Stimulated activated naive CD8-positive, alpha-beta T cell treated with anti-CD3 and anti-CD28 coated beads, Interleukin-15, Interleukin-2, amounts not matched to agents 100 ng/mL and 50 ng/mL, for 24 hours (primary cell): Measurements from ENCODE around the gene THOC1.

Experiments
- H3K27ac Mint-ChIP-seq: one replicate; pipeline ENCODE4 v1.8.0; 2021; ENCODE audit warnings: mild to moderate bottlenecking, mixed read lengths
- H3K27me3 Mint-ChIP-seq: one replicate; pipeline ENCODE4 v1.8.0; 2021; ENCODE audit warnings: mixed read lengths
- H3K36me3 Mint-ChIP-seq: one replicate; pipeline ENCODE4 v1.8.0; 2021; ENCODE audit warnings: low read depth, mixed read lengths
- H3K4me1 Mint-ChIP-seq: one replicate; pipeline ENCODE4 v1.8.0; 2021; ENCODE audit warnings: low read depth, mixed read lengths
- H3K4me3 Mint-ChIP-seq: one replicate; pipeline ENCODE4 v1.8.0; 2021; ENCODE audit warnings: mild to moderate bottlenecking, mixed read lengths
- H3K9me3 Mint-ChIP-seq: one replicate; pipeline ENCODE4 v1.8.0; 2021; ENCODE audit warnings: mixed read lengths

THOC1 gene

DNA sequence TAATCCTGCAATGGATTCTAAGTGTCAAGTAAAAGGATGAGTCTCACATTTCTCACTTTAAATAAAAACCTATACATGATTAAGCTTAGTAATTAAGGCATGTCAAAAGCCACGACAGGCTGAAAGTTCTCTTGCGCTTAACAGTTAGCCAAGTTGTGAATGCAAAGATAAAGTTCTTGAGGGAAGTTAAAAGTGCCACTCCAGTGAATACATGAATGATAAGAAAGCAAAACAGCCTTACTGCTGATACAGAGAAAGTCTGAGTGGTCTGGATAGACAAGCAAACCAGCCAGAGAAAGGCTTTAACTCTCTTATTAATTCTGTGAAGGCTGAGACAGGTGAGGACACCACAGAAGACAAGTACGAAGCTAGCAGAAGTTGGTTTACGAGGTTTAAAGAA lies 12.7 kb downstream of the THOC1 start:
- Mint-ChIP-seq H3K9me3 (no peaks in the 10 kb centered on the region), H3K36me3 (peaks cover 70% of the 10 kb centered on the region), H3K27ac (no peak overlapping the region)

DNA sequence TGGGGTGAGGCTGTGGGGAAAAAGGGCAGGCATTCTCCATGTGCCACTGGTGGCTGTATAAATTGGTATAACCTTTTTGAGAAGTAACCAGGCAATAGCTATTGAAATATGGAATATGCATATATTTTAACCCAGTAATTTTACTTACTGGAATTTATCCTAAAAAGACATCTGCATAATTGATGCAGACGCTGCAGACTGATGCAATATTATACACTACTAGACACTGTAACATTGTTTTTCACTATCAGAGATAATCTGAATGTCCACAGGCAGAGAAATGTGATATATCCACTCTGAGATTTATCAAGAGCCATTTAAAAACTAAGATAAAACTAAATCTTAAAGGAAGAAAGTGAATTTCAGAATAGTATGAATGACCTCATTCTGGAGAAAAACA lies 14.7 kb downstream of the THOC1 start:
- H3K4me1 Mint-ChIP-seq, result no peaks in the 10 kb centered on the region
- peaks cover 77% of the 10 kb centered on the region for H3K36me3 Mint-ChIP-seq
- no peaks in the 10 kb centered on the region for H3K27me3 Mint-ChIP-seq
- H3K4me3 Mint-ChIP-seq, result no peak overlapping the region
- H3K27ac Mint-ChIP-seq, result no peak overlapping the region
- H3K9me3 Mint-ChIP-seq, result no peaks in the 10 kb centered on the region

More for the DNA sequence above, 12.7 kb downstream of the THOC1 start:
- no peaks in the 10 kb centered on the region for H3K27me3 Mint-ChIP-seq
- H3K4me3 Mint-ChIP-seq, result no peak overlapping the region
- no peaks in the 10 kb centered on the region for H3K4me1 Mint-ChIP-seq

- peaks cover 74% of the 10 kb centered on the region for H3K36me3 Mint-ChIP-seq
- no peaks in the 10 kb centered on the region for H3K4me1 Mint-ChIP-seq
- no peak overlapping the region for H3K27ac Mint-ChIP-seq
- H3K27me3 Mint-ChIP-seq, result no peaks in the 10 kb centered on the region
- no peak overlapping the region for H3K4me3 Mint-ChIP-seq
- H3K9me3 Mint-ChIP-seq, result no peaks in the 10 kb centered on the region
These were observed 16.3 kb downstream of the THOC1 start for GRCh38 chr18:251572-251971.

DNA sequence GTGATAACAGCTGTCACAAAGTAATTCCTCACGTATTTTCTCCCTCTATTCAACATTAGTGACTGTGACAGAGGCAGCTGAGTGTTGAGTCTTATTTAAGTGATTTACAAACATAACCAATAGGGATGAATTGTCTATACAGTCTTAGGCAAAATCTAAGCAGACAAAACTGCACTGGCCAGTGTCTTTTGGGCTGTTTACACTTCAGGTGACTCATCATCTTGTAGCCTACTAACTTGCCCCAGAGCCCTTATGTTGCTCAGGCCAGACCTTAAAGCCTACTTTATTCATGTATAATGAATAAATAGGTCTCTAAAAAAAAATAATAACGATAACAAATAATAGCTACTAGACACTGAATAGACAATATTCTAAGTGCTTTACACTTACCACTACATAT lies 17.2 kb downstream of the THOC1 start:
- Mint-ChIP-seq H3K27ac (no peak overlapping the region), H3K36me3 (peaks cover 74% of the 10 kb centered on the region), H3K9me3 (no peaks in the 10 kb centered on the region), H3K4me1 (no peaks in the 10 kb centered on the region), H3K27me3 (no peaks in the 10 kb centered on the region), H3K4me3 (no peak overlapping the region)

GRCh38 chr18:248053-248452 lies 19.8 kb downstream of the THOC1 start:
- Mint-ChIP-seq H3K27ac (no peak overlapping the region), H3K9me3 (no peaks in the 10 kb centered on the region), H3K27me3 (no peaks in the 10 kb centered on the region), H3K4me1 (no peaks in the 10 kb centered on the region), H3K4me3 (no peak overlapping the region), H3K36me3 (peaks cover 79% of the 10 kb centered on the region)

GRCh38 chr18:245282-245847 lies 22.5 kb downstream of the THOC1 start:
- H3K4me3 Mint-ChIP-seq, result no peak overlapping the region
- no peak overlapping the region for H3K27ac Mint-ChIP-seq
- H3K4me1 Mint-ChIP-seq, result no peaks in the 10 kb centered on the region
- H3K36me3 Mint-ChIP-seq, result peaks cover 78% of the 10 kb centered on the region
- no peaks in the 10 kb centered on the region for H3K27me3 Mint-ChIP-seq
- no peaks in the 10 kb centered on the region for H3K9me3 Mint-ChIP-seq

- no peaks in the 10 kb centered on the region for H3K27me3 Mint-ChIP-seq
- H3K27ac Mint-ChIP-seq, result no peak overlapping the region
These were observed 27.7 kb downstream of the THOC1 start for GRCh38 chr18:240175-240574.

DNA sequence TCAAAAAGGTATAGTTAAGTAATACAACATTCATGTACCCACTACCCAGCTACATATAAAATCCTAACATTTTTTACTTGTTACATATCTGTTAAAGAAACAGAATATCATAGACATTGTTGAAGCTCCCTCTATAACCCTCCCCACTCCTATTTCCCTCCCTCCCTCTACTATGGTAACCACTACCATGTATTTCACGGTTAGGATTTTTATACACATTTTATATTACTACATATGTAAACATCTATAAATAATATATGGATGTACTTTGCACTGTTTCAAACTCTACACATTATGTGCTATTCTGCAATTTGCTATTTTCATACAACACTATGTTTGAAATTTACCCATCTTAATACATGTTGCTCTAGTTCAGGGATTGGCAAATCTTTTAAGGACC lies 36.3 kb downstream of the THOC1 start:
- Mint-ChIP-seq H3K36me3 (peaks cover 52% of the 10 kb centered on the region), H3K27me3 (no peaks in the 10 kb centered on the region), H3K9me3 (no peaks in the 10 kb centered on the region), H3K4me1 (no peaks in the 10 kb centered on the region), H3K4me3 (no peak overlapping the region), H3K27ac (no peak overlapping the region)

More at GRCh38 chr18:240175-240574, 27.7 kb downstream of the THOC1 start:
- Mint-ChIP-seq H3K36me3 (peaks cover 50% of the 10 kb centered on the region), H3K4me1 (no peaks in the 10 kb centered on the region), H3K4me3 (no peak overlapping the region), H3K9me3 (no peaks in the 10 kb centered on the region)

DNA sequence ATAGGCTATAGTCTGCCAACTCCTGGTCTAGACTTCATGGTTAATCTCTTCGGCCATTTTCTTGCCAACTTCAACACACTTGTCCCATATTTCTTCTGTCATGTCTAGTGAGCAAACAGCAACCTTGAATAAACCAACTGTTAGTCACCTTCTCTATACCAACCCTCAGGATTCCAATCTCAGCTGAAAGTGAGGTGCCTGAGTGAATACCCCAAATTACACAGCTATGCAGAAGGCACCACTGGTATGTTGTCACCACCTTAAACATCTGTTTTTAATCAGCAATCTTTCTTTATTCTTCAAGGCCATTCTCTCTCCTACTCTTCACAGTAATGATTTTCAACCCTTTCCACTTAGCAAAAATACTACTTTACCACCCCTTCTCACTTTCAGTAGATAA lies 39.3 kb downstream of the THOC1 start:
- Mint-ChIP-seq H3K4me1 (no peaks in the 10 kb centered on the region), H3K36me3 (peaks cover 60% of the 10 kb centered on the region), H3K27me3 (no peaks in the 10 kb centered on the region), H3K27ac (no peak overlapping the region), H3K9me3 (no peaks in the 10 kb centered on the region), H3K4me3 (no peak overlapping the region)

DNA sequence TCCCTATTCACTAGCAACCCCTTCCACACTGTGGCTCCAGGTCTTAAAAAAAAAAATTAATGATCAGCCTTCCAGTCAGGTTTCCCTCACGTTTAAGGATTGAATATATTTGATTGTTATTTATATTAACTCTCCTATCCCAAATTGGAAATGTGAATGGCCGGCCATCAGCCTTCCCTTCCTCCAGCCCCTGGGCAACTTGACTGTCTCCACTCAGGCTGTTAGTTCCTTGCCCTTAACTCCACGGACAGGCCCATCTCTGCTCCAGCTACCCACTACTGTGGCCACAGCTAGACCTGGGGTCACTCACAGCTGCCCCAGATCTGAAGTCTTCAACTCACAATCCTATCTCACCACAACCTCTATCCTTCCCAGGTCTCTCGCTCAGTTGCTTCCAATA lies 39.9 kb downstream of the THOC1 start:
- Mint-ChIP-seq H3K36me3 (peaks cover 65% of the 10 kb centered on the region), H3K4me3 (no peak overlapping the region), H3K4me1 (no peaks in the 10 kb centered on the region), H3K9me3 (no peaks in the 10 kb centered on the region), H3K27ac (no peak overlapping the region), H3K27me3 (no peaks in the 10 kb centered on the region)

DNA sequence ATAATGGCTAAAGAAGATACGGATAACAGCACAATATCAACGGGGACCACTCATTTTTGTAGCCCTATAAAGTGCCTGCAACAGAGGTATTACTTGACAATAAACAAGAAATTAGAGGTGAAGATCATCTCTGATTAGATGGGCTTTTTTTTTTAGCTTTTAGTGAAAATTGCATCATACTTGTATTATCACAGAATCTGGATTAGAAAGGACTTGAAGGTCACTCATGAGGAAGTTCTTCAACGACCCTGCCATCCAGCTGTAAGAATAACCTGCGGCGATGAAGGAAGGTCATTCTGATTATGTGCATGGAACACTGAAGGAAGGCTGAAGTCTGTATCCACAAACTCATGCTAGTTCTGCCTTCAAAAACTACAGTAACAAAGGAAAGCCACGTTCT lies 40.5 kb downstream of the THOC1 start:
- H3K4me1 Mint-ChIP-seq, result no peaks in the 10 kb centered on the region
- no peaks in the 10 kb centered on the region for H3K27me3 Mint-ChIP-seq
- H3K27ac Mint-ChIP-seq, result no peak overlapping the region
- H3K9me3 Mint-ChIP-seq, result no peaks in the 10 kb centered on the region
- peaks cover 66% of the 10 kb centered on the region for H3K36me3 Mint-ChIP-seq
- no peak overlapping the region for H3K4me3 Mint-ChIP-seq

GRCh38 chr18:225745-226144 lies 42.1 kb downstream of the THOC1 start:
- H3K4me3 Mint-ChIP-seq, result no peak overlapping the region
- no peaks in the 10 kb centered on the region for H3K27me3 Mint-ChIP-seq
- H3K36me3 Mint-ChIP-seq, result peaks cover 75% of the 10 kb centered on the region
- H3K27ac Mint-ChIP-seq, result no peak overlapping the region
- H3K9me3 Mint-ChIP-seq, result no peaks in the 10 kb centered on the region
- H3K4me1 Mint-ChIP-seq, result no peaks in the 10 kb centered on the region

DNA sequence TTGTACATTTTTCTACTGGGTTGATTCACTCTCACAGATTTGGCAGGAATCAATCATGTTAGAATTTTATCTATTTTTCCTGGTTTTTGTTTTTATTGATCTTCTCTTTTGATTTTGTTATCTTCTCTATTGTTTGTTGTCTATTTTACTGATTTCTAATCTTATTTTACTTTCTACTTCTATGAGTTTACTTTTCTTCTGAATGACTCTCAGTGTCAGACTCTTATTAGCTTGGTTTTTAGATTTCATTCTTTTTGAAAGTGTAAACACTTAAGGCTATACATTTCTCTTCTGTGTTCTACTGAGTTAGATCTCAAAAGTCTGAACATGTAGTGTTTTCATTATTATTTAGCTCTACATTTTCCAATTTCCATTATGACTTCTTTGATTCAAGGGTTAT lies 47.1 kb downstream of the THOC1 start:
- Mint-ChIP-seq H3K36me3 (peaks cover 77% of the 10 kb centered on the region), H3K4me3 (no peak overlapping the region), H3K4me1 (no peaks in the 10 kb centered on the region), H3K27ac (no peak overlapping the region), H3K27me3 (no peaks in the 10 kb centered on the region), H3K9me3 (no peaks in the 10 kb centered on the region)

- Mint-ChIP-seq H3K36me3 (peaks cover 76% of the 10 kb centered on the region), H3K4me3 (no peak overlapping the region), H3K4me1 (no peaks in the 10 kb centered on the region), H3K9me3 (no peaks in the 10 kb centered on the region), H3K27ac (peak overlapping the region; percentile 49), H3K27me3 (no peaks in the 10 kb centered on the region)
These were observed 50.1 kb downstream of the THOC1 start for GRCh38 chr18:217532-218336.

DNA sequence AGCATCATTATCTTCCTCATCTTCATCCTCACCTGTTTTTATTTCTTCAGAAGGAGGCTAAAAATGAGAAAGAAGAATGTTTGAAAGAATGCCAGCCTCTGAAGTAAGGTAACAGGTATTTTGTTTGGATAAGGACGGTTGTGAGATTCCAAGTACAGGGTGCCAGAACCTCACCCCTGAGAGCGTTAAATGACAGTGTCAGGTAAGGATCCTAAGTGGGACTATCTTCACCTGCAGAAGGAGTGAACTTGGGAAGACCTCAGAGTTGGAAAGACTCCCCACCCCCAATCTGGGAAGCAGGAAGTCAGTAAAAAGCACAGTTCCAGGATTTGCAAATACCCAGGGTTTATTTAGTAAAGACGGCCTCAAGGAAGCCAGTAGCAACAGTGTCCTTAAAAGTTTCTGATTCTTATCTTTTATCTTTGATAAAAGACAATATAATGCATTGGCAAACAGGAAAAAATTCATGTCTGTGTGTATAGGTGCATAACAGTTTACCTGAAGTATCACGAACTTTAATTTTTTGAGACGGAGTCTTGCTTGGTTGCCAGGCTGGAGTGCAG lies 52.3 kb downstream of the THOC1 start:
- Mint-ChIP-seq H3K4me1 (no peaks in the 10 kb centered on the region), H3K27me3 (no peaks in the 10 kb centered on the region), H3K4me3 (no peak overlapping the region), H3K27ac (no peak overlapping the region), H3K36me3 (peaks cover 74% of the 10 kb centered on the region), H3K9me3 (no peaks in the 10 kb centered on the region)
